HG02642 (cell line): ENCODE data around the gene NET1.
"Not testable (repeated sequence)": the region's sequence is repeated elsewhere in the genome, so short reads cannot be mapped to it uniquely, and the experiment has no call there.

Experiments
- ATAC-seq: cut with Tn5 transposase; IDR thresholded peaks from one replicate; pipeline ENCODE4 v1.9.1; 2021; ENCODE audit warnings: mild to moderate bottlenecking; ENCODE audit not compliant: unreplicated experiment, poor library complexity

Gene NET1

GRCh38 chr10:5396556-5397300, 15.6 kb upstream of the NET1 start:
- ATAC-seq, result no peak

DNA sequence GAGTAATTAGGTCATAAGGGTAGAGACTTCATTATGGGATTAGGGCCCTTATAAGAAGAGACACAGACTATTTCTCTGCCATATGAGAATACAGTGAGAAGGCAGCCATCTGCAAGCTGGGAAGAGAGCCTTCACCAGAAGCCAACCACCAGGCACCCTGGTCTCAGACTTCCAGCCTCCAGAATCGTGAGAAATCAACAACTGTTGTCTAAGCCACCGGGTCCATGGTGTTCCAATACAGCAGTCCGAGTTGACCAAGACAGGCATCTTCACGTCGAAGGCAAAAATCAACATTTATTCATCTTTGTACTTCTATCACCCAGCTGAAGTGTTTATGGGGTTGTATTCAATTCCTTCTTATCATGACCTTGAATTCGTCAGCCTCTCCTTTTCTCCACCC, 13.0 kb upstream of the NET1 start:
- ATAC-seq, result no peak

DNA sequence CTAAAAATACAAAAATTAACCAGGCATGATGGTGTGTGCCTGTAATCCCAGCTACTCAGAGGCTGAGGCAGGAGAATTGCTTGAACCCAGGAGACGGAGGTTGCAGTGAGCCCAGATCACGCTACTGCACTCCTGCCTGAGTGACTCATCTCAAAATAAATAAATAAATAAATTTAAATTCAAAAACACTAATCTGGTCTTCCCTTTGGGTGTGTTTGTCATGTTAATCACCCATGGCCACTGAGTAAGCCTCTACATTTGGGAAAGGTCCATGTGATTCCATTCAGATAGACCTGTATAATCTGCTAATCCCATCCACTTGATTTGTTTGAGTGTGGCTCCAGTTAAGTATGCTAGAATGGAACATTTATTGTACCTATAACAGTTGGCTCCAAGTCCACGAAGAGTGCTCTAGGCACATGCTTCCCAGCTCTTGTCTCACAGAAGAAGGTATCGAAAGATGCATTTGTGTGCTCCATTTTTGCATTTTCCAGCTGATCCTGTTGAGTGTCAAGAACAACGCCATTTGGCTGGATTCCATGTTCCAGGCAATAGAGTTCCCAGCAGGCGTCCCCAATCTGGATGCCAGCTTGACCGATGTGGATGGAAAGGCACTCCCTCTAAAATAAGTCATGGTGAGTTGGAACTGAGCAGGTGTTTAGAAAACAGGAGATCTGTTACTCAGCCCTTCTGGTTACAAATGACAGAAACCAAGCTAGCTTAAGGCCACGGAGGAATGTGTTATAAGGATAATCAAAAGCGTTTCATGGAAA, 11.7 kb upstream of the NET1 start:
- ATAC-seq, result no peak

DNA sequence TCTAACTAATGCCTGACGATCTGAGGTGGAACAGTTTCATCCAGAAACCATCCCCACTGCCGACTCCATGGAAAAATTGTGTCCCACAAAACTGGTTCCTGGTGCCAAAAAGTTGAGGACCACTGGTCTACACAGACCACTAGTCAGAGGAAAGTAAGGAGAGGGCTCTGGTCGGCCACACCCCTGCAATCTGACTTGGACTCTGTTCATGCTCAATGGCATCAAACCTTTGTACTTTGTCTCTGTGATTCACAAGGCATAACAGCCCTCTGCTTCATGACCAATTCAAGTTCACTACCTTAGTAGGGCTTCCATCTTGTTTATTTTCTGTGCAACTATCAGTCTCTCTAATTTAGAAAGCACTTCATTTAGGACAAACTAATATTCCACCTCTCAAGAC, 9.6 kb upstream of the NET1 start:
- no peak for ATAC-seq

DNA sequence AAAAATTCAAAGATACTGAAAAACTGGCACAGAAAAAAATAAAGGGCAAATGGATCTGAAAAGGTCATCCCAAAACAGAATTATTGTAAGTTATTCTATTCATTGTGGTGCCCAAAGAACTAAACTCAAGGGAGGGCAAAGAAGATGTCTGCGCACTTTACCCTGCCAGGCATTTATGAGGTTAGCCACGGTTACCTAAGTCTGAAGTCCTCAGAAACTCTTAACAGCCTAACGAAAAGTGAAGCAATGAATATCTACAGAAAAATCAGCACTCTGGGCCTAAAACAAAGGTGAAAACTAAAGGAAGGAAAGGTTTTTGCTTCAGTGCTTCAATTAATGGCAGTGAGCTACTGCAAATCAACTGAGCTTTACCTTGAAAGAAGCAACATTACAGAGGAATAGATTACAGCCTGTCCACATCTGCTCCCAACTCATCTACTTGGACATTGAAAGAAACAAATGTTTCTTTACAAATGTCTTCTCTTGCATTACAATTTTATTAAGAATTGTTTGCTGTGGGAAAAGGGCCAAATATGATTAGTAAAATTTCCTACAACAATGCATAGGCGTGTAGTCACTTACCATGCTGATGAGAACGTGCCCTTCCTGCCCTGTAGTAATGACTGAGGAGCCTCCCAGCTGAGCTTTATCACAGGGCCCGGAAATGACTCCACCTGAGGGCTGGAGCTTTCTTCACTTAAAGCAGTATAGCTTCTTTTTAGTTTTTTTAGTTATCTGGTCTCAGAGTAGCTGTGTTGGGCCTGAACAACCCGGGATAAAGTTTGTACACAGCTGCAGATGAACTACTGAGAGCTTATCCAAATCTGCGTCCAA, 7.9 kb upstream of the NET1 start, which contains the start of gene TUBAL3:
TSS of gene TUBAL3 (minus strand) at position 621 of the 834 bp plus-strand sequence. CDS start at position 585, 36 bp downstream.
- no peak for ATAC-seq

GRCh38 chr10:5406918-5407317, 5.4 kb upstream of the NET1 start:
- no peak for ATAC-seq

GRCh38 chr10:5410787-5411186, 1.6 kb upstream of the NET1 start:
- not testable (repeated sequence) for ATAC-seq

- ATAC-seq, result peak; percentile 7
These were observed 448 bp upstream of the NET1 start for GRCh38 chr10:5411941-5412276.

- no peak for ATAC-seq
These were observed 918 bp downstream of the NET1 start for GRCh38 chr10:5413012-5413938.

DNA sequence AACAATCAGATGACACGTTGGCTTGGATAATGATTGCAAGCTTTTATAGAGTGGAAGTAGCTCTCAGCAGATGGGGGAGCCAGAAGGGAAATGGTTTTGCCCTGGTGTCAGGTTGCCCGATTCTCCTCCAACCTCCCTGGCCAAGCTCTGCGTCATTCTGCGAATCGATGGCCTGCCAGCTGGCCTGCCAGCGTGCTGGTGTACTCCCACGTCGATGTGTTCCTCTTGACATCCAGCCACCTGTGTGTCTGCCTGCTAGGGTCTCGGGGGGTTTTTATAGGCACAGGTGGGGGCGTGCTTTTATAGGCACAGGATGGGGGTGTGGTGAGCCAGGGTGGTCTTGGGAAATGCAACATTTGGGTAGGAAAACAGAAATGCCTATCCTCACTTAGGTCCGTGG, 4.6 kb downstream of the NET1 start:
- ATAC-seq, result no peak

DNA sequence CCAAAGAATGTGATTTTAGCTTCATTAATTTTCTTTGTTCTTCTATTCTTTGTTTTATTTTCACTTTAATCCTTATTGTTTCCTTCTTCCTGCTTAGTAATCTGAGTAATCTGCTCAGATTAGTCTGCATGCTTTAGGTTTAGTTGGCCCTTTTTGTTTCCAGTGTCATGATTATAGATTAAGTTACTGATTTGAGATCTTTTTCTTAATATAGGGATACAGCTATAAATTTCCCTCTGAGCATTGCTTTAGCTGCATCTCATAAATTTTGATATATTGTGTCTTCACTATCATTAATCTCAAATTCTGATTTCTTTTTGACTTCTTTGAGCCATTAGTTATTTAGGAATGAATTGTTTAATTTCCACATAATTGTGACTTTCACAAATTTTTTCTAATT, 6.2 kb downstream of the NET1 start:
- ATAC-seq, result no peak

DNA sequence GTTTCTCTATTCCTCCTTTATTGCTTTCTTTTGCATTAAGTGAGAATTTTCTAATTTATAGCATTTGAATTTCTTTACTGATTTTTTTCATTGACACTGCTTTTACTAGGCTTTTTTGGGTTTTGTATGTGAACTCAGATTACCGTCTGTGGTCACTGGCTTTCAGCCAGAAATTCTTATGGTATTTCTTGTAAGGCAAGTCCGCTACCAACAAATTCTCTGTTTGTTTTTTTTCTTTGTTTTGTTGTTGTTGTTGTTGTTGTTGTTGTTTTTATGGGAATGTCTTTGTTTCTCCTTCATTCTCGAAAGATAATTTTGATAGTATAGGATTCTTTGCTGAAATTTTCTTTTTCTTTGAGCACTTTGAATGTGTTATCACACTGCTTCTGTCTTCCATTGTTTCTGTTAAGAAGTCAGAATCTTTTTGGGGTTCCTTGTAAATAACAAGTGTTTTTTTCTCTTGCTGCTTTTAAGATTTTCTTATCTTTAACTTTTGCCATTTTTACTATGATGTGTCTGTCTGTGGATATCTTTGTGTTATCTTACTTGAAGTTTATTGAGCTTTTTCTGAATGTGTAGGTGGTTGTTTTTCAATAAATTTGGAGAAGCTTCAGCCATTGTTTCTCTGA, 7.2 kb downstream of the NET1 start:
- no peak for ATAC-seq

DNA sequence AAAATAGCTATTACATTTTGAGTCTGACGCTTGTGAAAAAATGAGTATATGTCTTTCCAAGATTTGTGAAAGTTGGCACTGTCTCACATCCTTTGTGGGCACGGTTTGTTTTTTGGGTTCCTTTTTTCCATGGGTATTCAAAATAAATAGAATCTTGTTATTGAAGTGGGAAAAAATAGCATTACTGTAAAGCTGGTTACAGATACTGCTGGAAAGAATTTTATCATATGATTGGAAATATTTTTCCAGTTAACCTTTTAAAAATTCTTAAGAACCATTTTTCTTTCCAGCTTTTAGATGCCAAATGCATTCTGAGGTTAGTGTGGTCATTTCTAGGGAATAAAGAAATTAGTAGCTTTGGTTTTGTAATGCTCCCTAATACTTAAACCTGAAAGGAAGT, 11.4 kb downstream of the NET1 start:
- no peak for ATAC-seq

DNA sequence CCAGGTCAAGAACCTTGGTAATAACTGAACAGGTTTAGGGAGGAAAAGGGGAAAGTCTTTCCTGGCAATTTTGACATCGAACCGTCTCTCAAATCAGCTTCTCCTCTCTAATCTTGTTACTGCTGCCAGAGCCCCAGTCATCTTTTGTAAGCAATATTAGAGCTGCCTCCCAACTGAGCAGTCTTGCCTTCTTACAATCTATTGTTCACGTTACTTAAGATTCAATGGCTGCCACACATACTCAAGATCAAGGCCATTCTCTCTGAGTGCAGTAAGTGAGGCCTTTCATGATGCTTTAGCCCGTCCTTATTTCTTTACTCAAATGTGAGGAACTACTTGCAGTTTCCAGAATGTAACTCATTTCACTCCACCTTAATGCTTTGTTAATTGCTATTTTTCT, 12.4 kb downstream of the NET1 start:
- ATAC-seq, result no peak

GRCh38 chr10:5428133-5428532, 15.8 kb downstream of the NET1 start:
- ATAC-seq, result no peak

- no peak for ATAC-seq
These were observed 20.8 kb downstream of the NET1 start for GRCh38 chr10:5433182-5433581.

- ATAC-seq, result no peak
These were observed 21.8 kb downstream of the NET1 start for GRCh38 chr10:5434017-5434753.

DNA sequence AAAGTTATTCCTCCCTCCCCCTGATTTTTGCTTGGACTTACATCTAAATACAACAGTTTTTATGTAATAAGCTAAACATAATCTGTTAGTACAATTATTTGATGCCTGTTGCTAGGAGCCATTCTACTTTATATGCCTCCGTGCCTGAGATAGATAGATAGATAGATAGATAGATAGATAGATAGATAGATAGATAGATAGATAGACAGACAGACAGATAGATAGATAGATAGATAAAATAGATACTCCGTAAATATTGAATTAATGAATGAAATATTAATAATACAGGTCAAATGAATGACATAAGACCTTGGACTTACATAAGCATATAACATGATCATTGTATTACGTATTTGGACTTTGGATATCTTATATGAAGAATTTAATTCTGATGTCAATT, 23.0 kb downstream of the NET1 start:
- no peak for ATAC-seq

DNA sequence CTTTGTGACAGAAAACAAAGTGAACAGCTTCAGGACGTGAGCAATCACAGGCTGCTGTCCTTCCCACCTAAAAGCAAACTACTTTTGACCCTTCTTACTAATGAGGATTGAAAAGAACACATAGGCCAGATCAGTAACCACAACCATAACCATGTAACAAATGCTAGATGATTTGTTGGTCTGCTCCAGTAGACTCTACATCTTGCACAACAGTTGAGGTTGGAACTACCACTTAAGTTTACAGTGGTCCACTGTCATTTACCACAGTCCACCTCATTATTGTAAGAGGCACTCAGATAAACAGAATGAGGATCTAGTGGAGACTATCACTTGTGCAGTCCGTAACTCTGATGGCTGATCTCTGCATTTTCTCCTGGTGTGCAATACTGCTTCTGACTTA, 27.8 kb downstream of the NET1 start:
- ATAC-seq, result no peak
